ENCODE data around the gene LMX1A. TPM values are rescaled to one million over a fixed set of nuclear protein-coding genes. Genes with fewer than 3 reads are reported as not detected.

The LMX1A gene
- polyA plus RNA-seq, 1 experiment: not detected

DNA sequence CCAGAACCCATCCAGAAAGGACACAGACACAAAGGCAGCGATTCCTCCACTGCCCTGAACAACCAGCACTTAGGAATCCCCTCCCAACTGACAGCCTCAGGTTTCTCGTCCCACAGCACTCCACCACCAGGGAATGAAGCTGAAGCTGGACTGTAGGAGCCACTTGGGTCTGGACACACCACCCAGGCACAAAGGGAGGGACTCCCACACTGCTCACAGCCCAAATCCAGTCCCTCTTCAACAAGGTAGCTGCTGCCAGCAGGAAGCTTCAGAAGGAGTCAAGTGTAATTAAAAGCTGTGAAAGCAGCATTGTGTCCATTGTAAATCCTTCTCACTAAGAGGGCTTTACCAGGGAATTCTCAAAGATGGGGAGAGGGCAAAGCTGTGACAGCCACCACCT is 29.0 kb downstream of the LMX1A start:
- H3K27me3 ChIP-seq (ENCODE audit: control insufficient read depth, insufficient read depth, low read length): no peaks in the 10 kb centered on the region
- no peak overlapping the region for H3K4me3 ChIP-seq (ENCODE audit: low read depth, low read length)
- ChIA-PET POLR2A (no interaction called here), CTCF (interaction anchor here (1.3 kb wide), 1 partner anchor 41 kb away, joined by 3 read pairs; no protein-coding TSS in a partner anchor)
- H3K36me3 ChIP-seq (ENCODE audit: control insufficient read depth, insufficient read depth, low read length): no peaks in the 10 kb centered on the region
- TF ChIP-seq, protein P1, sequence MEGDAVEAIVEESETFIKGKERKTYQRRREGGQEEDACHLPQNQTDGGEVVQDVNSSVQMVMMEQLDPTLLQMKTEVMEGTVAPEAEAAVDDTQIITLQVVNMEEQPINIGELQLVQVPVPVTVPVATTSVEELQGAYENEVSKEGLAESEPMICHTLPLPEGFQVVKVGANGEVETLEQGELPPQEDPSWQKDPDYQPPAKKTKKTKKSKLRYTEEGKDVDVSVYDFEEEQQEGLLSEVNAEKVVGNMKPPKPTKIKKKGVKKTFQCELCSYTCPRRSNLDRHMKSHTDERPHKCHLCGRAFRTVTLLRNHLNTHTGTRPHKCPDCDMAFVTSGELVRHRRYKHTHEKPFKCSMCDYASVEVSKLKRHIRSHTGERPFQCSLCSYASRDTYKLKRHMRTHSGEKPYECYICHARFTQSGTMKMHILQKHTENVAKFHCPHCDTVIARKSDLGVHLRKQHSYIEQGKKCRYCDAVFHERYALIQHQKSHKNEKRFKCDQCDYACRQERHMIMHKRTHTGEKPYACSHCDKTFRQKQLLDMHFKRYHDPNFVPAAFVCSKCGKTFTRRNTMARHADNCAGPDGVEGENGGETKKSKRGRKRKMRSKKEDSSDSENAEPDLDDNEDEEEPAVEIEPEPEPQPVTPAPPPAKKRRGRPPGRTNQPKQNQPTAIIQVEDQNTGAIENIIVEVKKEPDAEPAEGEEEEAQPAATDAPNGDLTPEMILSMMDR (IDR thresholded peaks at IDR 0.05; ENCODE audit: insufficient read depth, low read depth, low read length): no peak
- DNase-seq (ENCODE audit: low read depth): no peak

DNA sequence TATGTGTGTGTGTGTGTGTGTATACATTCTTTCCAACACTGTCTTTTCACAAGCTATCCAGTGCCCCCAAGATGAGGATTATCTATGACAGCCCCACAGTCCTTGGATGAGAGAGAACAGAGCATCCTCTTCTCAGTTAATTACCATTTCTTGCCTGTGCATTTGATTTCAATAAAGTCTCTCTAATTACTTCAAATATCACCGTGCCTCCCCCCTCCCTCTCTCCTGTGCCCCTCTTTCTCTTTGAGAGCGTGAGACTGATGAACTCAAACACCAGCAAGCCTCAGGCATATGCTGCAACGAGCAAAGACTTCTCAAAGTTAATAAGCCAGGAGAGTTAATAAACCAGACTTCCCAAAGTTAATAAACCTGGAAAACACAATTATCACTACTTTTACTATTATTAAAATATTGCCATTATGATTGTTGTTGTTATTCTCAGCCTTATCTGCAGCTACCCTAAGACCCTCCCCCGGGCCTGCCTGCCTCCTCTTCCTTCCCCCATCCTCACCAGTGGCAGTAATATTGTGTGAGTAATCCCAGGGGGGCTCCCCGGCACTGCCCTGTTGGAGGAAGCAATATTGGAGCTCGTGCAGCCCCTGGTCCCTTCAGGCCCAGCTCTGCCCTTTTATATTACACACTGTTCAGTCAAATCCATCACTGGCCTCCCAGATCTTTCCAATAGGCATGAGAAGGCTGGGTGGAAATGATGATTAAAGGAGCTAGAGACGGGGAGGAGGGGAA is 30.9 kb downstream of the LMX1A start:
- POLR2A ChIA-PET: no interaction called here
- no peak for DNase-seq (ENCODE audit: low read depth)
- CTCF ChIA-PET: interaction anchor here (1.4 kb wide), 1 partner anchor 44 kb away, joined by 5 read pairs; no protein-coding TSS in a partner anchor
- no peaks in the 10 kb centered on the region for H3K27me3 ChIP-seq (ENCODE audit: control insufficient read depth, insufficient read depth, low read length)
- TF ChIP-seq, protein P1 (IDR thresholded peaks at IDR 0.05; ENCODE audit: insufficient read depth, low read depth, low read length): no peak
- H3K36me3 ChIP-seq (ENCODE audit: control insufficient read depth, insufficient read depth, low read length): no peaks in the 10 kb centered on the region
- H3K4me3 ChIP-seq (ENCODE audit: low read depth, low read length): no peak overlapping the region

GRCh38 chr1:165324050-165324449 is 32.5 kb downstream of the LMX1A start:
- no peaks in the 10 kb centered on the region for H3K36me3 ChIP-seq (ENCODE audit: control insufficient read depth, insufficient read depth, low read length)
- H3K4me3 ChIP-seq (ENCODE audit: low read depth, low read length): no peak overlapping the region
- TF ChIP-seq, protein P1 (IDR thresholded peaks at IDR 0.05; ENCODE audit: insufficient read depth, low read depth, low read length): no peak
- DNase-seq (ENCODE audit: low read depth): no peak
- POLR2A ChIA-PET: no interaction called here
- H3K27me3 ChIP-seq (ENCODE audit: control insufficient read depth, insufficient read depth, low read length): no peaks in the 10 kb centered on the region
- CTCF ChIA-PET: interaction anchor here (1.4 kb wide), 1 partner anchor 46 kb away, joined by 5 read pairs; no protein-coding TSS in a partner anchor

GRCh38 chr1:165317612-165318011 is 38.9 kb downstream of the LMX1A start:
- TF ChIP-seq, protein P1 (IDR thresholded peaks at IDR 0.05; ENCODE audit: insufficient read depth, low read depth, low read length): no peak
- no peak for DNase-seq (ENCODE audit: low read depth)
- Histone ChIP-seq H3K36me3 (ENCODE audit: control insufficient read depth, insufficient read depth, low read length) (no peaks in the 10 kb centered on the region), H3K4me3 (ENCODE audit: low read depth, low read length) (no peak overlapping the region), H3K27me3 (ENCODE audit: control insufficient read depth, insufficient read depth, low read length) (no peaks in the 10 kb centered on the region)
- CTCF ChIA-PET: no interaction called here
- POLR2A ChIA-PET: no interaction called here

GRCh38 chr1:165316153-165316772 is 40.3 kb downstream of the LMX1A start:
- ChIA-PET CTCF (no interaction called here), POLR2A (no interaction called here)
- Histone ChIP-seq H3K27me3 (ENCODE audit: control insufficient read depth, insufficient read depth, low read length) (no peaks in the 10 kb centered on the region), H3K4me3 (ENCODE audit: low read depth, low read length) (no peak overlapping the region), H3K36me3 (ENCODE audit: control insufficient read depth, insufficient read depth, low read length) (no peaks in the 10 kb centered on the region)
- TF ChIP-seq, protein P1 (IDR thresholded peaks at IDR 0.05; ENCODE audit: insufficient read depth, low read depth, low read length): no peak
- no peak for DNase-seq (ENCODE audit: low read depth)
